ENCODE data around the gene SCYL2.

Gene SCYL2

DNA sequence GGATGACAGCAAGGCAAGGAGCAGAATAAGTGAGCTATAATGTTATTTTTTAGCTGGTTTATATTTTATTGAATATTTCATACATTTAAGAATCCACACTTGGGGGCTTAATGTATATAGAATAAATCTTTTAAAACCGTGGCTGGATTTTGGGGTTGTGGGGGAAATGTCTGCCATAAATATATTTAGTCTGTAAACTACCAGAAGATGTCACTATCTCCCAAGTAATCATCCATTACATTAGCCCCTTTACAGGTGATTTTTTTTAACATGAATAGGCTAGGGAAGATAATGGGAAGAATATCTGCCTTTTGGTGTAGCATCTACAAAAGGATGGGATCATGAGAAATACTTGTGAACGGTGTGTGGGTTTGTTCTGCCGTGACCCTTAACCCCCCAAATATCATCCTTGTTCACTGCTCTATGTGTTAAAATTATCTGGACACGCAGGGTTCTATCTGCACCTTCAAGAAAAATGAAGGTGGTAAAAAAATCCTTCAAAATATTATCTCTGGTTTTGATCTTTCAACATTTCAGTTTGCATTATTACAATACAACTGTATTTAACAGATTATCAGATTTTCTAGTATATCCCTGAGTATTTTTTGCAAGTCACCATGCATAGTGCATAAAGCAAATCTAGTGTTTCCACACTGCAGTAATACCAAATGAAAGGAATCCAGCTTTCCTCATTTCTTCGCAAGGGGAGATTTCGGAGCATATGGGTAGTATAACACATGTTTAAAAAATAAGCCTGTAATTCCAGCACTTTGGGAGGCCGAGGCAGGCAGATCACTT lies 81.9 kb downstream of the SCYL2 start:
- no peak for TF ChIP-seq TAF1 (IDR thresholded peaks at IDR 0.05; ENCODE audit: low read depth)
- TF ChIP-seq, protein P1, sequence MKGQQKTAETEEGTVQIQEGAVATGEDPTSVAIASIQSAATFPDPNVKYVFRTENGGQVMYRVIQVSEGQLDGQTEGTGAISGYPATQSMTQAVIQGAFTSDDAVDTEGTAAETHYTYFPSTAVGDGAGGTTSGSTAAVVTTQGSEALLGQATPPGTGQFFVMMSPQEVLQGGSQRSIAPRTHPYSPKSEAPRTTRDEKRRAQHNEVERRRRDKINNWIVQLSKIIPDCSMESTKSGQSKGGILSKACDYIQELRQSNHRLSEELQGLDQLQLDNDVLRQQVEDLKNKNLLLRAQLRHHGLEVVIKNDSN (IDR thresholded peaks at IDR 0.05), result no peak
- no peak for TF ChIP-seq YY1 (IDR thresholded peaks at IDR 0.05; ENCODE audit: low read depth)
- peak; percentile 68 for TF ChIP-seq RAD21 (IDR thresholded peaks at IDR 0.05; ENCODE audit: low read depth)
- TF ChIP-seq, protein P2, sequence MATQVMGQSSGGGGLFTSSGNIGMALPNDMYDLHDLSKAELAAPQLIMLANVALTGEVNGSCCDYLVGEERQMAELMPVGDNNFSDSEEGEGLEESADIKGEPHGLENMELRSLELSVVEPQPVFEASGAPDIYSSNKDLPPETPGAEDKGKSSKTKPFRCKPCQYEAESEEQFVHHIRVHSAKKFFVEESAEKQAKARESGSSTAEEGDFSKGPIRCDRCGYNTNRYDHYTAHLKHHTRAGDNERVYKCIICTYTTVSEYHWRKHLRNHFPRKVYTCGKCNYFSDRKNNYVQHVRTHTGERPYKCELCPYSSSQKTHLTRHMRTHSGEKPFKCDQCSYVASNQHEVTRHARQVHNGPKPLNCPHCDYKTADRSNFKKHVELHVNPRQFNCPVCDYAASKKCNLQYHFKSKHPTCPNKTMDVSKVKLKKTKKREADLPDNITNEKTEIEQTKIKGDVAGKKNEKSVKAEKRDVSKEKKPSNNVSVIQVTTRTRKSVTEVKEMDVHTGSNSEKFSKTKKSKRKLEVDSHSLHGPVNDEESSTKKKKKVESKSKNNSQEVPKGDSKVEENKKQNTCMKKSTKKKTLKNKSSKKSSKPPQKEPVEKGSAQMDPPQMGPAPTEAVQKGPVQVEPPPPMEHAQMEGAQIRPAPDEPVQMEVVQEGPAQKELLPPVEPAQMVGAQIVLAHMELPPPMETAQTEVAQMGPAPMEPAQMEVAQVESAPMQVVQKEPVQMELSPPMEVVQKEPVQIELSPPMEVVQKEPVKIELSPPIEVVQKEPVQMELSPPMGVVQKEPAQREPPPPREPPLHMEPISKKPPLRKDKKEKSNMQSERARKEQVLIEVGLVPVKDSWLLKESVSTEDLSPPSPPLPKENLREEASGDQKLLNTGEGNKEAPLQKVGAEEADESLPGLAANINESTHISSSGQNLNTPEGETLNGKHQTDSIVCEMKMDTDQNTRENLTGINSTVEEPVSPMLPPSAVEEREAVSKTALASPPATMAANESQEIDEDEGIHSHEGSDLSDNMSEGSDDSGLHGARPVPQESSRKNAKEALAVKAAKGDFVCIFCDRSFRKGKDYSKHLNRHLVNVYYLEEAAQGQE (IDR thresholded peaks at IDR 0.05; ENCODE audit: low read depth), result no peak
- TF ChIP-seq TEAD4 (IDR thresholded peaks at IDR 0.05), result no peak

GRCh38 chr12:100356644-100357223 lies 89.8 kb downstream of the SCYL2 start, which contains the start of gene SLC17A8:
TSS of gene SLC17A8 (plus strand) at chr12:100357074. CDS start at chr12:100357392, 318 bp downstream.
- TF ChIP-seq TAF1 (IDR thresholded peaks at IDR 0.05; ENCODE audit: low read depth) (no peak), RAD21 (IDR thresholded peaks at IDR 0.05; ENCODE audit: low read depth) (no peak), TEAD4 (IDR thresholded peaks at IDR 0.05) (no peak), CEBPB (IDR thresholded peaks at IDR 0.05) (no peak), YY1 (IDR thresholded peaks at IDR 0.05; ENCODE audit: low read depth) (no peak), MAX (IDR thresholded peaks at IDR 0.05) (no peak), FOXM1 (IDR thresholded peaks at IDR 0.05; ENCODE audit: borderline replicate concordance, low read depth) (no peak), ZBTB7A (IDR thresholded peaks at IDR 0.05; ENCODE audit: low read depth) (no peak), EP300 (IDR thresholded peaks at IDR 0.05; ENCODE audit: borderline replicate concordance) (no peak)
- TF ChIP-seq, protein P1 (IDR thresholded peaks at IDR 0.05), result no peak
- TF ChIP-seq, protein P2 (IDR thresholded peaks at IDR 0.05; ENCODE audit: low read depth), result no peak

DNA sequence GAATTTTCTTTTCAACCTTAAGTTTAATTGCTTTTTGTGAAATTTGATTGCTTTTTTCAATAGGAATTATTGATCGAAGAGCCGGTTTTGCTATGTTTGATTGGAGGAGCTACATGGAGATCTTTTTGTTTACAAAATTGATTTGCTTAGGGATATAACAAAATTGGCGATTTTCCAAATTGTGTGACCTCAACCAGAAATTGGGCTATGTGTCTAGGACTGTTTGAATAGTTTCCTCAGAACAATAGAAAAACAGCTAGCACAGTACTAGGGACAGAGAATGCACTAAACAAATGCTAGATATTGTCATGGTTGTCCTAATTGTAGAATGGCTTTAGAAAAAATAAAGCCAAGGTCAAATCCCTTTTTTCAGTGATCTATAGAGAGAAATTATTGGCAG lies 92.3 kb downstream of the SCYL2 start:
- no peak for TF ChIP-seq FOXM1 (IDR thresholded peaks at IDR 0.05; ENCODE audit: borderline replicate concordance, low read depth)
- TF ChIP-seq NFIC (IDR thresholded peaks at IDR 0.05), result peak; percentile 29; the same call in 1 of the 2 replicates

DNA sequence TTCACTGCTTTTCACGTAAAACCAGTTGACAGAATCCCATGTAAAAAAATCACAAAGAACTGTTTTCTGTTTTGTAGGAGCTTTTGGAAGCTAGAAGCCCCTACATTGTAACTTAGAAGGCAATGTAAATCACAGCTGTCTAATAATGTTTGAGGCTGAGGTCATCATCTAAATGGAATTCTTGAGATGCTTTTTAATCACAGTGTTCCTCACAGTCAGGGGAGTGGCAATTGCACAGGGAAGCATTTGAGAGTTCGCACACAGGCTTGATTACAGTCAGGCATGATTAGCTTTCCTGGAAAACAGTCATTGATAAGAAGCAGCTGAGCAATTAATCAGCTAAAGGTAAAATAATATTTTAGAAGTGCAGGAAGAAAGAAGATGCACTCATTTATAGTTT lies 92.8 kb downstream of the SCYL2 start:
- TF ChIP-seq TEAD4 (IDR thresholded peaks at IDR 0.05), result peak; percentile 65
- no peak for TF ChIP-seq YY1 (IDR thresholded peaks at IDR 0.05; ENCODE audit: low read depth)

DNA sequence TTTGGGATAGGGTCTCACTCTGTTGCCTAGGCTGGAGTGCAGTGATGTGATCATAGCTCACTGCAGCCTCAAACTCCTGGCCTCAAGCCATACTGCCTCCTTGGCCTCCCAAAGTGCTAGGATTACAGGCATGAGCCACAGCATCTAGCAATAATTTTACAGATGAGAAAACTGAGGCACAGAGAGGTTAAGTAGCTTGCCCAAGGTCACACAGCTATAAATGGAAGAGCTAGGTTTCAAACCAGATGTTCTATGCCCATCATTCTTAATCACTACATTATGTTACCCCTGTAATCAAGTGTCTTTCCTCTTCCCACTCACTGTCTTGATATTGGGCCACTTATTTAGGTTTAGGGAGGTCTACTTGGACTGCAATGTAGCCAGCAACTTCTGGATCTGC lies 93.5 kb downstream of the SCYL2 start:
- TF ChIP-seq NFIC (IDR thresholded peaks at IDR 0.05) (no peak), ZBTB7A (IDR thresholded peaks at IDR 0.05; ENCODE audit: low read depth) (no peak), TAF1 (IDR thresholded peaks at IDR 0.05; ENCODE audit: low read depth) (no peak), CEBPB (IDR thresholded peaks at IDR 0.05) (no peak), TEAD4 (IDR thresholded peaks at IDR 0.05) (no peak), FOXM1 (IDR thresholded peaks at IDR 0.05; ENCODE audit: borderline replicate concordance, low read depth) (no peak), TCF12 (IDR thresholded peaks at IDR 0.05; ENCODE audit: low read depth) (no peak), RAD21 (IDR thresholded peaks at IDR 0.05; ENCODE audit: low read depth) (no peak), EGR1 (IDR thresholded peaks at IDR 0.05) (no peak), CREB1 (IDR thresholded peaks at IDR 0.05; ENCODE audit: low read depth) (no peak), EP300 (IDR thresholded peaks at IDR 0.05; ENCODE audit: borderline replicate concordance) (no peak), YY1 (IDR thresholded peaks at IDR 0.05; ENCODE audit: low read depth) (no peak), MAX (IDR thresholded peaks at IDR 0.05) (no peak)
- TF ChIP-seq, protein P1 (IDR thresholded peaks at IDR 0.05), result no peak

GRCh38 chr12:100364324-100364723 lies 97.3 kb downstream of the SCYL2 start:
- TF ChIP-seq CEBPB (IDR thresholded peaks at IDR 0.05), result no peak
- TF ChIP-seq MAX (IDR thresholded peaks at IDR 0.05), result no peak
- no peak for TF ChIP-seq ZBTB7A (IDR thresholded peaks at IDR 0.05; ENCODE audit: low read depth)
